ENCODE results near the gene OR8G1.
"Not testable (repeated sequence)": the region's sequence is repeated elsewhere in the genome, so short reads cannot be mapped to it uniquely, and the experiment has no call there.

OR8G1 gene, protein sequence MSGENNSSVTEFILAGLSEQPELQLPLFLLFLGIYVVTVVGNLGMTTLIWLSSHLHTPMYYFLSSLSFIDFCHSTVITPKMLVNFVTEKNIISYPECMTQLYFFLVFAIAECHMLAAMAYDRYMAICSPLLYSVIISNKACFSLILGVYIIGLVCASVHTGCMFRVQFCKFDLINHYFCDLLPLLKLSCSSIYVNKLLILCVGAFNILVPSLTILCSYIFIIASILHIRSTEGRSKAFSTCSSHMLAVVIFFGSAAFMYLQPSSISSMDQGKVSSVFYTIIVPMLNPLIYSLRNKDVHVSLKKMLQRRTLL

GRCh38 chr11:124240621-124241397 lies at the start of gene OR8G1:
TSS of gene OR8G1 (plus strand) at chr11:124241095. CDS start at chr11:124249676, 8,581 bp downstream.
- no peak for DNase-seq
- intact Hi-C loops (cut with DNase I) = no loop called here

- no peak for DNase-seq
These were observed 47.5 kb upstream of the OR8G1 start for GRCh38 chr11:124193221-124194010.

GRCh38 chr11:124194293-124195188 lies 46.4 kb upstream of the OR8G1 start:
- intact Hi-C loops (cut with DNase I) = no loop called here
- DNase-seq = no peak

More at GRCh38 chr11:124193221-124194010, 47.5 kb upstream of the OR8G1 start:
- intact Hi-C loops (cut with DNase I) = no loop called here

- no peak for DNase-seq
- intact Hi-C loops (cut with DNase I) = no loop called here
These were observed 45.6 kb upstream of the OR8G1 start for GRCh38 chr11:124195189-124195734.

DNA sequence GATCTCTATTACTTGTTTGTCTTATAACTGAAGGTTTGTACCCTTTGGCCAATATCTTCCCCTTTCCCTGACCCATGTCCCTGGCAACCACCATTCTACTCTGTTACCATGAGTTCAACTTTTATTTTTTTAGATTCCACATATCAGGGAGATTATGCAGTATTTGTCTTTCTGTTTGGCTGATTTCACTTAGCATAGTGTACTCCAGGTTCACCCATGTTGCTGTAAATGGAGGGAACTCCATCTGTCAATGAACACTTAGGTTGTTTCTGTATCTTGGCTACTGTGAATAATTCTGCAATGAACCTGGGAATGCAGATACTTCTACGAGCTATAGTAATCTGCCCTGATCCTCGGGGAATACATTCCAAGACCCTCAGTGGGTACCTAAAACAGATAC lies 42.9 kb upstream of the OR8G1 start:
- intact Hi-C loops (cut with DNase I) = no loop called here
- DNase-seq = no peak

- intact Hi-C loops (cut with DNase I) = no loop called here
- DNase-seq = no peak
These were observed 42.0 kb upstream of the OR8G1 start for GRCh38 chr11:124198897-124199296.

DNA sequence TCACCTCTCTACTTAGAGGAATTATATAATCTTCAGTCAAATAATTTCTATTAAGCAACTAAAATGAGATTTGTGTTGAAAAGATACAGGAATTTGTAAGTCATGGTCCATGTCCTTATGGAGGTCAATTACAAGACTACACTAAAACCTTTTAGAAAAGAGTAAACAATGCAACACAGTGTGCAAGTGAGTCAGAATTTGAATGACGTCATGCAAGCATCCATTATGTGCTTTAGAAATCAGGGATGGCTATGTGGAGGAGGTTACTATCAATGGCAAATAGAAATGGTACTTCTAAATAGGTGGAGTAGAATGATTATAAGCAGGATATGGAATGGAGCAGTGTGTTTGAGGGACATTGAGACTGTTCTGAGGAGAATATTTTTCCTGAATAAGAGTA lies 41.2 kb upstream of the OR8G1 start:
- intact Hi-C loops (cut with DNase I) = no loop called here
- no peak for DNase-seq

DNA sequence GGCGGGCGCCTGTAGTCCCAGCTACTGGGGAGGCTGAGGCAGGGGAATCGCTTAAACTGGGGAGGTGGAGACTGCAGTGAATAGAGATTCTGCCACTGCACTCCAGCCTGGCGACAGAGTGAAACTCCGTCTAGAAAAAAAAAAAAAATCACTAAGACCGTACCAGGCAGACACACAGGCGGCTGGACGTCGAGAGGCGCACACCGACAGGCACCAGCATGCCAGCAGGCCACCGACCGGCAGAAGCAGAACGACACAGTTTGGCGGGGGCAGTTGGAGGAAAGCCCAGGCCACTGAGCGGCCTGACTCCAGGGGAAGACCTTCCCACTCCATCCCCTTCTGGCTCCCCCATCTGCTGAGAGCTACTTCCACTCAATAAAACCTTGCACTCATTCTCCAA lies 40.2 kb upstream of the OR8G1 start:
- DNase-seq = peak in 1 of 10 donors; percentile 64
- intact Hi-C loops (cut with DNase I) = no loop called here

DNA sequence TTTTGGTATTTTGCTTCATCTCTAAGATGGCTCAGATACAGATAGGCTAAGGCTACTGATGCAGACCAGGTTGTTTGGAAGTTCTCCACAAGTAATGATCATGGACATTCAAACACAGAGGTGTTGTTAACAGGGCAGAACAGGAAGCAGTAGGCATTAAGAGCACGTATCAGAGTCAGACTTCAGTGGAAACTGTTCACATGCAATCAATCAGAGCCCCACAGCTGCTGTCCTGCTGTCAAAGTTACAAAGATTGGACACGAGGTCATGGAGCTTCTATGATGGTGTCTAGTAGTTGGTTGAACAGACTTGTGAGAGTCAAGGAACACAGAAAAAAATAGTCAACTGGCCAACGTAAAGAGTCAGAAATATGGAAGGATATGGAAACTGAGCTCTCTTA lies 37.9 kb upstream of the OR8G1 start:
- no peak for DNase-seq
- intact Hi-C loops (cut with DNase I) = no loop called here

GRCh38 chr11:124204008-124204407 lies 36.9 kb upstream of the OR8G1 start:
- DNase-seq = no peak
- intact Hi-C loops (cut with DNase I) = no loop called here

DNA sequence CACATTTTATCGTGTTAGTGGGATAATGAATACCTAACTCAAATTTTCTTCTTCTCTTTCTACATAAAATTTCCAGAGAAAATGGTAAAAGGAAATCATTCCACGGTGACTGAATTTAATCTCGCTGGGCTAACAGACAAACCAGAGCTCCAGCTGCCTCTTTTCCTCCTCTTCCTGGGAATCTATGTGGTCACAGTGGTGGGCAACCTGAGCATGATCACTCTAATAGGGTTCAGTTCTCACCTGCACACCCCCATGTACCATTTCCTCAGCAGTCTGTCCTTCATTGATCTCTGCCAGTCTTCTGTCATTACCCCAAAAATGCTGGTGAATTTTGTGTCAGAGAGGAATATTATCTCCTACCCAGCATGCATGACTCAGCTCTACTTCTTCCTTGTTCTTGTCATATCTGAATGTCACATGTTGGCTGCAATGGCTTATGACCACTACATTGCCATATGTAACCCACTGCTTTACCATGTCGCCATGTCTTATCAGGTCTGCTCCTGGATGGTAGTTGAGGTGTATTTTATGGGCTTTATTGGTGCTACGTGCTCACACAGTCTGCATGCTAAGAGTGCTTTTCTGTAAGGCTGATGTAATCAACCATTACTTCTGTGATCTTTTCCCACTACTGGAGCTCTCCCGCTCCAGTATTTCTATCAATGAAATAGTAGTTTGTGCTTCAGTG lies 33.6 kb upstream of the OR8G1 start:
- intact Hi-C loops (cut with DNase I) = no loop called here
- DNase-seq = no peak

DNA sequence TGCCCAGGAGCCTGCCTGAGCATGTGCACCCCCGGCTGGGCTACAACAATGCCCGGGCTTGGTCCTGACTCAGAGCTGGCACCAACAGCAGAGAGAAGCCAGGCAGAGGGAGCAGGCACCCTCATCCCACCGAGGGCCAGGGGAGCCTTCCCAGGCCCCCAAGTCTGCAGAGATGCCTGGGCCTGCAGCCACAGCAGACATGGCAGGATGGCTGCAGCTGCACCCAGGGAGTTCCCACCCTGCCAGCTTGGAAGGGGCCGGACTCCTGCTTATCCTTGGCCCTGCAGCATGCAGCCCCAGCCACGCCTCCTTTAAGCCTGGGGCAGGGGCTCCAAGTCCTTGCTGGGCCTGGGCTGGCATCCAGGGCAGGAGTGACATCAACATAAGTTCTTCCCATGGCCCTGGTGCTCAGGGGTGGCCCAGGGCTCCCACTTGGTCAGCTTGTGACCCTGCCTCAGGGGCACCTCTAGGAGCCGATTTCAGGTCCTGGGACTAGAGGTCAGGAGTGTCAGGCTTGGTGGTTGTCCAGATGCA lies 31.0 kb upstream of the OR8G1 start:
- intact Hi-C loops (cut with DNase I) = no loop called here
- peak in 2 of 10 donors; percentile 69 to 73 for DNase-seq

DNA sequence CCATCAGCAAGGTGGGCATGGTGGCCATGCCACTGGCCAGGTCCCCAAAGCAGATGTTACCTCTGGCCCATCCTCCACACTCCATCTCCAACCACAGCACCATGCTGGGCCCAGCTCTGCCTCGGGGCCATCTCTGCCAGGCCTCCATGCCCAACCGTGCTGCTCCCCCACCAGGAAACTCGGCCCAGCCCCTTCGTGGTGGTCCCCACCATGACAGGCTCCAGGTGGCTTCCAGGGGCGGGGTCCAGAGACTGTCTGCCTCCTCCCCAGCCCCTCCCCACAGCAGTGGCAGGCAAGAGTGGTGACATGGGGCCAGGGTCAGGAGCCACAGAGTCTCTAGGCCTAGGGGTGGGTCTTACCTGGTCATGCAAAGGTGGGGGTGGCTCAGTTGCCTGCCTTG lies 30.5 kb upstream of the OR8G1 start:
- intact Hi-C loops (cut with DNase I) = no loop called here

DNA sequence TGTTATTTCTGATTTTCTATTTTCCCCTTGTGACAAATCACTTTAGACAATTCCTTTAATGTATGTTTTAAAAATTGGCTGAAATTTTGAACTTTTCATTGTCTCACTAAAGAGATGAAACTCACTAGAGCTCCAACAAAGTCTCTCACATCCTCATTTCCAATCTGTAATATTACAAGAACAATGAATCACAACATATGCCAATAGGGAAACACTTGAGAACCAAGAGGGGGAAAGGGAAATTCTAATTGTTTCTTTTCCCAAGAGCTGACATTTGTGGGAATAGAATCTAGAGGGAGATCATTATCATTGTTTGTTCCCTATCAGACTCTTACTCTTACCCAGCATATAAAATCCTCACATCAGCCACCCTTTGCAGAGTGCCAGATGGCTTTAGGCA lies 29.6 kb upstream of the OR8G1 start:
- DNase-seq = no peak
- intact Hi-C loops (cut with DNase I) = no loop called here

More for the DNA sequence above, 30.5 kb upstream of the OR8G1 start:
- DNase-seq = peak in 1 of 10 donors; percentile 77

DNA sequence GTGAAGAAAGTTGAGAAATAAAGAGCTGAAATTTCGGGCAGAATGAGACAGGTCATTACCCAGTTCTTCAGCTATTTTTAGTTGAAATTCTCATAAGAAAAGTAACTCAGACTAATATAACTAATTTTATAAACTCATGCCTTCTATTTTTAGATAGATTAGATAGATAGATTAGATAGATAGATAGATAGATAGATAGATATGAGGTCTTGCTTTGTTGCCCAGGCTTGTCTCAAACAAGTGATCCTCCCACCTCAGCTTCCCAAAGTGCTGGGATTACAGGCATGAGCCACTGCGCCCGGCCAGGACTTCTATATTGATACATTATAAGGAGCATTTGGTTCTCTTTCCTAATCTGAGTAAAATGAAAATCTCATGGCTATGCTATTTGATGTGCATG lies 26.9 kb upstream of the OR8G1 start:
- no peak for DNase-seq
- intact Hi-C loops (cut with DNase I) = no loop called here

DNA sequence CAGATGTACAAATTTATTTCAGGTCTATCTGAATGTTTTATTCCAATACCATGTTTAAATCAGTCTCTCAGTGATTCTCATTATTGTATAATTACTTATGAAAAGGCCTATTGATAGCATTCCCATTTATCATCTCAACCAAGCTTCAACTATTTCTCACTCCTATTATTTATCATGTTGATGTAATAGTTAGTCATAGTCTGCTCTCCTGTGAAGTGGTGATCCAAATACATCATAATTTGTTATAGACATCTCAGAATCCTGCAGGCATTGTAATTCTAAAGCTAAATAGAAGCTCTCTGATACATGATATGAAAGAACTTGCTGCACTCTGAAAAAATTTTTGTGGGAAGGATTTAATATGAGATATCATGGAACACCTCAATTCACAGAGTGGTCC lies 21.8 kb upstream of the OR8G1 start:
- no peak for DNase-seq
- intact Hi-C loops (cut with DNase I) = no loop called here

- DNase-seq = no peak
- intact Hi-C loops (cut with DNase I) = no loop called here
These were observed 18.5 kb upstream of the OR8G1 start for GRCh38 chr11:124222407-124222806.

GRCh38 chr11:124224618-124225423 lies 16.1 kb upstream of the OR8G1 start:
- DNase-seq; intact Hi-C loops (cut with DNase I): not testable (repeated sequence)

All from posterior cingulate gyrus (tissue), 11 donors.